Gastroesophageal sphincter (tissue), 4 donors: ENCODE data around the gene OSTM1. TPM values are rescaled to one million over a fixed set of nuclear protein-coding genes. Genes with fewer than 3 reads are reported as not detected.

Experiments used
- ATAC-seq: fragments of 150-250 bp; one replicate; pipeline ENCODE4 v1.9.1; 2016; ENCODE audit warnings: mild to moderate bottlenecking, moderate library complexity
- H3K27ac ChIP-seq, 4 donors: fragments of 200-600 bp; sonication (generic) in 3 of 4; 1 replicate in 3 of 4; 2 replicates in 1 of 4; pipeline ENCODE4 v1.5.1; 2016 to 2019
- H3K27me3 ChIP-seq: fragments of 200-600 bp; sonication (generic); one replicate; pipeline ENCODE4 v1.5.1; 2019
- H3K36me3 ChIP-seq, 2 donors: fragments of 200-600 bp; sonication (generic); one replicate each; pipeline ENCODE4 v1.5.1; 2019; ENCODE audit warnings: control low read depth in 1 of 2
- H3K4me1 ChIP-seq, 3 donors: fragments of 200-600 bp; sonication (generic); 1 replicate in 2 of 3; 2 replicates in 1 of 3; pipeline ENCODE4 v1.5.1; 2016 to 2019; ENCODE audit warnings: control low read depth in 2 of 3
- H3K4me3 ChIP-seq, 2 donors: fragments of 200-600 bp; sonication (generic); one replicate each; pipeline ENCODE4 v1.5.1; 2019; ENCODE audit warnings: mild to moderate bottlenecking in 1 of 2, moderate library complexity in 1 of 2
- H3K9me3 ChIP-seq, 3 donors: fragments of 200-600 bp; sonication (generic); one replicate each; pipeline ENCODE4 v1.5.1; 2017 to 2019; ENCODE audit warnings: control low read depth in 2 of 3
- CTCF ChIP-seq, 4 experiments: fragments of 200-600 bp in 2 of 4; fragments of 450-650 bp in 2 of 4; sonication (generic) in 1 of 4; IDR thresholded peaks; one replicate each; pipeline ENCODE4 v1.5.1; 2017 to 2019; ENCODE audit warnings: antibody characterized with exemption in 4 of 4, mild to moderate bottlenecking in 2 of 4, moderate library complexity in 2 of 4
- EP300 ChIP-seq: sonication (generic); formaldehyde crosslinking; IDR thresholded peaks from one replicate; pipeline ENCODE4 v1.6.1; 2017; ENCODE audit warnings: antibody characterized with exemption, mild to moderate bottlenecking
- POLR2A ChIP-seq, 2 donors: fragments of 450-650 bp; IDR thresholded peaks; one replicate each; pipeline ENCODE4 v1.6.1; 2017; ENCODE audit warnings: antibody characterized with exemption in 2 of 2, mild to moderate bottlenecking in 2 of 2, moderate library complexity in 1 of 2
- POLR2AphosphoS5 ChIP-seq: sonication (generic); formaldehyde crosslinking; IDR thresholded peaks from one replicate; pipeline ENCODE4 v1.6.1; 2017; ENCODE audit warnings: antibody characterized with exemption
- WGBS, 2 donors: methylation state at CpG; one replicate each; pipeline ENCODE4 v1.1.5; 2018; ENCODE audit warnings: low coverage in 1 of 2; 5-methylcytosine and 5-hydroxymethylcytosine counted together
- total RNA-seq, 4 donors: library from RNA; depleted of rRNA; stranded (reverse); fragments of >200 nt; gene quantifications; one replicate each; pipeline ENCODE4 v1.1.0, GENCODE V29; 2016

OSTM1 gene
- total RNA-seq, 4 donors from 2014 or later: 44.6 to 78.1 (median 55.5) TPM

- TF ChIP-seq POLR2AphosphoS5 (no peak), EP300 (no peak), CTCF (IDR thresholded peaks at IDR 0.05) (no peak), POLR2A (IDR thresholded peaks at IDR 0.05) (no peak)
- Histone ChIP-seq H3K36me3 (no peaks in the 10 kb centered on the region), H3K27me3 (peaks cover 28% of the 10 kb centered on the region), H3K27ac (no peak overlapping the region), H3K4me3 (no peak overlapping the region), H3K4me1 (no peaks in the 10 kb centered on the region), H3K9me3 (no peaks in the 10 kb centered on the region)
- no peak for ATAC-seq
These were observed 16.7 kb upstream of the OSTM1 start for GRCh38 chr6:108091288-108091687.

DNA sequence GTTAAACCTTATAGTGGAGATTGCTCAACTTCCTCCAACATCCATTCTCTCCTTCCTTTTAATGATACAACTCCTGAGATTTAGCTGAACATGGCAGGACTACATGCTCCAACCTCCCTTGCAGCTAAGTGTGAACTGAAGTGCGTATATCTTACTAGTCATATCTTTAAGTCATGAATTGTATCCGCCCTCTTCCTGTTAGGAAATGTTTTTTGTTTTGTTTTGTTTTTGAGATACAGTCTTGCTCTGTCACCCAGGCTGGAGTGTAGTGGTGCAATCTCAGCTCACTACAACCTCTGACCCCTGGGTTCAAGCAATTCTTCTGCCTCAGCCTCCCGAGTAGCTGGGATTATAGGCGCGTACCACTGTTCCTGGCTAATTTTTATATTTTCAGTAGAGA, 8.8 kb upstream of the OSTM1 start:
- Histone ChIP-seq H3K9me3 (no peaks in the 10 kb centered on the region), H3K4me1 (no peaks in the 10 kb centered on the region), H3K27me3 (peaks cover 17% of the 10 kb centered on the region), H3K27ac (no peak overlapping the region), H3K36me3 (no peaks in the 10 kb centered on the region), H3K4me3 (no peak overlapping the region)
- 97 to 100% methylated on average over 3 of the region's 5 CpGs for WGBS, 2 donors
- ATAC-seq: no peak
- TF ChIP-seq EP300: no peak
- TF ChIP-seq CTCF (IDR thresholded peaks at IDR 0.05): no peak
- TF ChIP-seq POLR2A (IDR thresholded peaks at IDR 0.05): no peak
- TF ChIP-seq POLR2AphosphoS5: no peak

DNA sequence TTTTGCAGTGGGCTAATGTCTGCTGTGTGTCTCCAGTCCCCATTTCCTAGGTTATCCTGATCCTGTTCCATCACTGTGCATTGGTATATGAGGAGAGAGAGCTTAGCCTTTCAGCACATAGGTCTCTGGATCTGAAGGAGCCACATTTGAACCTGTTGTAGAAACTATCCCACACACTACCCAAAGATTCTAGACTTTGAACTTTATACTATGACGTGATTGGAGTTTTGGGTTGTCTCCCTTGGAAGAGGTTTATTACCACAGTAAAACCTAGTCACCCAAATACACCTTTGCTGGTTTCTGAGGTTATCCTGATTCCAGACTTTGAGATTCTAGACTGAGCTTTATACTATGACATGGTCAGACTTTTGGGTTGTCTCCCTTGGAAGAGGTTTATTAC, 8.0 kb upstream of the OSTM1 start:
- Histone ChIP-seq H3K36me3 (no peaks in the 10 kb centered on the region), H3K4me3 (no peak overlapping the region), H3K9me3 (no peaks in the 10 kb centered on the region), H3K27me3 (peaks cover 14% of the 10 kb centered on the region), H3K27ac (no peak overlapping the region), H3K4me1 (no peaks in the 10 kb centered on the region)
- TF ChIP-seq POLR2A (IDR thresholded peaks at IDR 0.05) (no peak), CTCF (IDR thresholded peaks at IDR 0.05) (no peak), POLR2AphosphoS5 (no peak), EP300 (no peak)
- 100% methylated on average over 1 of the region's 1 CpG; no CpG with 5 or more reads in 1 of the 2 donors for WGBS, 2 donors
- no peak for ATAC-seq

DNA sequence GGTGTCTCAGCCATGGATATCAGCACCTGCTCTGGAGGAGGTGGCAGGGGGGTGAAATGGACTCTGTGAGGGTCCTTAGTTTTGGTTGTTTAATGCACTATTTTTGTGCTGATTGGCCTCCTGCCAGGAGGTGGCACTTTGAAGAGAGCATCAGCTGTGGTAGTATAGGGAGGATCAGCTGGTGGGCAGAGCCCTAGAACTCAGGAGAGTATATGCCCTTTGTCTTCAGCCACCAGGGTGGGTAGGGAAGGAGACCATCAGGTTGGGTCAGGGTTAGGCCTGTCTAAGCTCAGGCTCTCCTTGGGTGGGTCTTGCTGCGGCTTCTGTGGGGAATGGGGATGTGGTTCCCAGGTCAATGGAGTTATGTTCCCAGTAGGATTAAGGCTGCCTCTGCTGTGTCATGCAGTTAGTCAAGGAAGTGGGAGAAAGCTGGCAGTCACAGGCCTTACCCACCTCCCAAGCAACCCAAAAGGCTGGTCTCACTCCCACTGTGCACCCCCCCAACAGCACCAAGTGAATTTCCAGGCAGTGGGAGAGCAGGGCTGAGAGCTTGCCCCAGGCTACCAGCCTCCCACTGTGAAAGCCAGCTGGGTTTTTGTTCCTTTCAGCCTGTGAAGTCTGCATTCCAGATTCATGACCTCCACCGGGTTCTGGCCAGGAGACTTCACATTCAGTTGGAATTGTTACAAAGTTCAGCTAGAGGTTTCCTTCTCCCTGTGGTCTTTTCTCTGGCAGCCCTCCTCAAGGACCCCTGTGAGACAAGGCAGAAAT, 5.7 kb upstream of the OSTM1 start:
- no peaks in the 10 kb centered on the region for H3K36me3 ChIP-seq
- no peaks in the 10 kb centered on the region for H3K9me3 ChIP-seq
- H3K27ac ChIP-seq: no peak overlapping the region
- H3K27me3 ChIP-seq: peaks cover 9% of the 10 kb centered on the region
- H3K4me3 ChIP-seq: no peak overlapping the region
- ATAC-seq: no peak
- 20 to 25% methylated on average over 1 of the region's 2 CpGs for WGBS, 2 donors
- no peak for TF ChIP-seq CTCF (IDR thresholded peaks at IDR 0.05)
- no peak for TF ChIP-seq POLR2AphosphoS5
- TF ChIP-seq EP300: no peak
- no peak for TF ChIP-seq POLR2A (IDR thresholded peaks at IDR 0.05)
- peaks cover 0 to 8% (median 4%) of the 10 kb centered on the region in 3 donors for H3K4me1 ChIP-seq

DNA sequence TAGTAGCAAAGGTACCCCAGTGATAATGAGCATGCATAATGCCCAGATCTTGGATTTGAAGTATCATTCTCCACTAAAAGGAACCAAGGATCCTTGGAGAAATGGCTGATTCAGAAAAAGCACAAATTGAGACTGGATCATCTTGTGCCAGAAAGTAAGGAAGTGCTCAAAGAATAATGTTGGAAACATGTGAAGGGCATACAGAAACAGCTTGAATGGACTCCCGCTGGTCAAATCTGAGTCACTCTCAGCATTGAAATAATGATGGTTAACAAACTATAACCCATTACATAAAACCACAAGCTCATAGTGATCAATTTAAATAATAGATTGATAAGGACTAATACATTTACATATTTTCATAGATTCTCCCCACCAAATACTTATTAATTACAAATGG, 3.6 kb upstream of the OSTM1 start:
- TF ChIP-seq POLR2AphosphoS5 (no peak), CTCF (IDR thresholded peaks at IDR 0.05) (no peak)
- WGBS, 2 donors: 83 to 93% methylated on average over 1 of the region's 1 CpG
- Histone ChIP-seq H3K4me3 (no peak overlapping the region), H3K9me3 (no peaks in the 10 kb centered on the region), H3K27ac (no peak overlapping the region), H3K36me3 (no peaks in the 10 kb centered on the region), H3K4me1 (peaks cover 0 to 19% (median 4%) of the 10 kb centered on the region in 3 donors), H3K27me3 (peaks cover 9% of the 10 kb centered on the region)
- no peak for ATAC-seq
